ENCODE measurements around the gene RBM39. TPM values are rescaled to one million over a fixed set of nuclear protein-coding genes. Genes with fewer than 3 reads are reported as not detected.
A peak's percentile ranks its signal among the peaks of the same experiment; 100 is the strongest.

Gene RBM39
- total and polyA plus RNA-seq, 2 of the 13 experiments (the other 11 are each of a cell fraction or from before 2014, with no cell fraction given), result 788 to 920 TPM

GRCh38 chr20:35771689-35772562 lies 29.9 kb upstream of the RBM39 start, which contains the start of gene PHF20 (continued):
- TF ChIP-seq TIGD3 (CRISPR knock-in tag; IDR thresholded peaks at IDR 0.05; ENCODE audit: borderline replicate concordance) (peak; percentile 93), ZBTB1 (CRISPR knock-in tag; IDR thresholded peaks at IDR 0.05; ENCODE audit: borderline replicate concordance) (0 out of 2 replicates have a peak, but pooled peaks have one; percentile 44), AFF4 (CRISPR knock-in tag; IDR thresholded peaks at IDR 0.05) (no peak), LCORL (IDR thresholded peaks at IDR 0.05) (peak; percentile 8; the same call in 1 of the 2 replicates), LCORL (CRISPR knock-in tag; IDR thresholded peaks at IDR 0.05) (no peak; the same call in 1 of the 2 replicates), BORCS8-MEF2B (CRISPR knock-in tag; IDR thresholded peaks at IDR 0.05) (peak; percentile 99), ZKSCAN8 (CRISPR knock-in tag; IDR thresholded peaks at IDR 0.05; ENCODE audit: borderline replicate concordance) (peak; percentile 70), AKNA (CRISPR knock-in tag; IDR thresholded peaks at IDR 0.05; ENCODE audit: borderline replicate concordance) (no peak; the same call in 1 of the 2 replicates), RARG (CRISPR knock-in tag; IDR thresholded peaks at IDR 0.05; ENCODE audit: low read depth) (no peak), RNF2 (conservative IDR thresholded peaks at IDR 0.05; ENCODE audit: low read depth) (peak; percentile 99), FOXP4 (CRISPR knock-in tag; IDR thresholded peaks at IDR 0.05) (peak; percentile 70), ZNF337 (CRISPR knock-in tag; IDR thresholded peaks at IDR 0.05; ENCODE audit: borderline replicate concordance, low read depth) (peak; percentile 96; the same call in 1 of the 2 replicates), ZNF549 (CRISPR knock-in tag; IDR thresholded peaks at IDR 0.05) (no peak; the same call in 1 of the 2 replicates), RFXAP (CRISPR knock-in tag; IDR thresholded peaks at IDR 0.05; ENCODE audit: borderline replicate concordance) (peak; percentile 75), PPARG (CRISPR knock-in tag; conservative IDR thresholded peaks at IDR 0.05) (peak; percentile 68), ZNF460 (CRISPR knock-in tag; IDR thresholded peaks at IDR 0.05; ENCODE audit: borderline replicate concordance) (peak; percentile 18; the same call in 1 of the 2 replicates)
